Middle frontal gyrus (tissue), 1 donor: ENCODE results near the gene FAM81B.
"Not testable (repeated sequence)": the region's sequence is repeated elsewhere in the genome, so short reads cannot be mapped to it uniquely, and the experiment has no call there.

ENCODE experiments used
- DNase-seq: peaks from one replicate; pipeline ENCODE4 v3.0.0-alpha.2; 2015; ENCODE audit warnings: low spot score; ENCODE audit errors: extremely low spot score

FAM81B gene, protein sequence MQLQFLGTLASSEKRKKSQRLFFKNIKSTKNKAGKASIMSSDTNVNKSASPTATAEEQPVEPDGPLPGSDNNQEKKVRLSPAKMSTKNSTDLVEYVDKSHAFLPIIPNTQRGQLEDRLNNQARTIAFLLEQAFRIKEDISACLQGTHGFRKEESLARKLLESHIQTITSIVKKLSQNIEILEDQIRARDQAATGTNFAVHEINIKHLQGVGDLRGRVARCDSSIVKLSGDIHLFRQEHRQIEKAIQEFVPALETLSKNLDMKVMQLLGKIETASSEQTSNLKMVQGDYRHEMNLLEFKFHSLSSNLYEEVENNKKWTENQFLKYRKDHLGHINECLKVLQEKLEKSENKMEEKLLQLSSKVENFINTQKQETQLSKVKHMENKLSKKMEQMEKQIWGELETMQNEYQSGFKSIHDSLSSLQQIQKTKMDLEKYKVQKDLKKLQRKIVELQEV

DNA sequence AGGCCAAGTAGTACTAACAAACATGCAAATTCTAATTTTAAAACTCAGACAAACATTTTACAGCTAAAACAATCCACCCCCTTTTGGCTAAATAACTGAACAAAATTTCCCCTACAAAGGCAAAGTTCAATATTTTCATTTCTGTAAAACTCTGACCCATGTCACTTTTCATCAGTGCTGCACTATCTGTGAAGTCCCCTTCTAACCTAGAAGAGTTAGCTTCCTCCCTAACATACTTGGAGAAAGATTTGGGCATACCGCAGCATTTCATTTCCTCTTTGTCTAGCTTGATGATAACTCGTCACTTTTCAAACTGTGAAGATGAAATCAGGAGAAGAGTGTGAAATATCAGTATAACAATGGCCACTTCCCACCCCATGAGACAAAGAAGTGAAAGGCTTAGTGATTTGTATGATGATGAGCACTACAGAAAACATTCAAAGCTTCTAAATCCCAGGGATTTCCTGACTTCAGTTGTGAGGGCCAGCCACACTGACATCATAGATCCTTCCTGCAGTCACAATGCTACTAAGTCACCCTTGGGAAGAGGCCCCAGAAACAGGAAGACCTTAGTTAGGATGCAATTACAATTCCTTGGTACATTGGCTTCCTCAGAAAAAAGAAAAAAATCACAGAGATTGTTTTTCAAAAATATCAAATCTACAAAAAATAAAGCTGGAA, at the start of gene FAM81B:
TSS of gene FAM81B (plus strand) at position 555 of the 681 bp plus-strand sequence. CDS start at position 579, 24 bp downstream.
- DNase-seq = no peak

DNA sequence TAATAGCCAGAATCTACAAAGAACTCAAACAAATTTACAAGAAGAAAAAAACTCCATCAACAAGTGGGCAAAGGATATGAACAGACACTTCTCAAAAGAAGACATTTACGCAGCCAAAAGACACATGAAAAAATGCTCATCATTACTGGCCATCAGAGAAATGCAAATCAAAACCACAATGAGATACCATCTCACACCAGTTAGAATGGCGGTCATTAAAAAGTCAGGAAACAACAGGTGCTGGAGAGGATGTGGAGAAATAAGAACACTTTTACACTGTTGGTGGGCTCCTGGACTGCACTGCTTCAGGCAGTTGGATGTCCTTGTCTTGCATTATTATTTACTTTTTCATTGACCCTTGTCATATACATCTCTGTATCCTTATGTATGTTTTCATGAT, 49.7 kb upstream of the FAM81B start:
- DNase-seq = not testable (repeated sequence)

DNA sequence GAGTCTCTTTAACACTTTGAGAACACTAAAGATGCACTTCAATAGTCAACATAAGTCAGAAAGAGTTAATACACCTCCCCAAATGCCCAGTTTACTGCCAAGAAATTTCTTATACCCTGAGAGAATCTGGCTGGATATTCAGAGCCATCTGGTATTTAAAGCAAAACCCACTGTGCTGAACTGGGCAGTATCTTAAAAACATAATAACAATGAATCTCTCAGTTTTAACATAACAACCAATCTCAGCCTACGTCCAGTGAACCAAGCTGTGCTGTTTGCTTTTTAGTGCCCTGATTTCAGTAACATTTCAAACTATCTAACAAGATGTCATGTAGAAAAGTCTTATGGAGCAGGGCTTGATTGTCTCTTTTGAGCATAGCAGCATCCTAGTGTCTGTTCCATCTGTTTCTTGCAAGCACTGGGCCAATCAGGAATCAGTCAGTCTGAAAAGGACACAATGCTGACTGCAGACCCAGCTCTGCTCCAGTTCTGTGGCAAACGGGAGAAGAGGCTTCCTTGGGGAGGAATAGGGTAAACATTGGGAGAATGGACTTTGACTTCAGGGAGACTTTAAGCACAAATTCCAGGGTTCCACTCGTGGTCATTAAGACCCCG, 43.6 kb upstream of the FAM81B start:
- no peak for DNase-seq

DNA sequence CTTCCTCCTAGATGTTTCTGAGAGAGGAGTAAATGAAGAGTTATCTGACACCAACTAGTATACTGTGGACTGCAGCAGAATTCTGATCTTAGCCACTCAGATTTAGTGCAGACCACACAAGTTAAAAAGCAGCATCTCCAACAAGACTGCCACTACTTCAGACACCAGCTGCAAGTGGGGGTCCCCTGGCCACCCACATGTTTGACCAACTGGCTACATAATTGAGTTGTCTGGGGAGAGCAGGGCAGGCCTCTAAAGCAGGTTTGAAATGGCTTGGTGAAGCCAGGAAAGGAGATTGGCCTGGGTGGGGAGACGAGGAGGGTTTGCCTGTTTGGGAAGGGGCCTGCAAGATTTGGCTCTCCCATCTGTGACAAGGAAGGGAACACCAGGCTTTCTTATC, 40.5 kb upstream of the FAM81B start:
- DNase-seq = no peak

DNA sequence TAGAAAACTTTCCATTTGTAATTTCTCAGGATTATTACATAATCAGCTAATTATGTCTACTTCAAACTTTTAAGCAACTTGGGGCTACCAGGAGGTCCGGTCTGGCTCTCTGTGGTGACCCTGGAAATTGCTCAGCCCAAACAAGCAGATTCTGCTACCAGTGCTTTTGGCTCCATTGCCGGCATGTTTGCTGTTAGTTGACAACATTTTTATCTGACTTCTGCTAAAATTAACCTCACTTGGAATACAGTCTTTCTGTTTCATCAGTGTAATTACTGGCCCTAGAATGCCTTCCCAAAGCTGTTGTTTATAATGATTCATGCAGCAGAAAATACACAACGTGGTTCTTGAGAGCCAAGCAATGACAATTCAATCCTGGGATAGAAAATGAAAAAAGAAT, 38.5 kb upstream of the FAM81B start:
- DNase-seq = no peak

DNA sequence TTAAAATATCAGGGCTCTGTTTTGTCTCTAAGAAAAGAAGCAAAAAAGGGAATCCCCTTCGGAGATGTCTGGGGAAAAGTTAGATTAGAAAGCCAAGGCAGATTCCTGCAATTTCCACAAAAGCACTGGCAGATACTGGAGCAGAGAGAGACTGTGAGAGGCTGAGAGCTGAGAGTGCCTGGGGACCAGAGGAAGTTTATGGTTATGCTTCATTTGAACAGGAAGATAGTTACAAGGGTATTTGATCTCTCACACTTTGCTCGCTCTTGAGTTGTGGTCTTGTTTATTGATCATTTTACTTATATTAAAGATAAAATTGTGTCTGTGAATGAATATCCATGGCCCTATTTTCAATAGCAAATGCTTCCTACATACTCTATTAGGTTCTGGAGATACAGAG, 32.8 kb upstream of the FAM81B start:
- DNase-seq = no peak

DNA sequence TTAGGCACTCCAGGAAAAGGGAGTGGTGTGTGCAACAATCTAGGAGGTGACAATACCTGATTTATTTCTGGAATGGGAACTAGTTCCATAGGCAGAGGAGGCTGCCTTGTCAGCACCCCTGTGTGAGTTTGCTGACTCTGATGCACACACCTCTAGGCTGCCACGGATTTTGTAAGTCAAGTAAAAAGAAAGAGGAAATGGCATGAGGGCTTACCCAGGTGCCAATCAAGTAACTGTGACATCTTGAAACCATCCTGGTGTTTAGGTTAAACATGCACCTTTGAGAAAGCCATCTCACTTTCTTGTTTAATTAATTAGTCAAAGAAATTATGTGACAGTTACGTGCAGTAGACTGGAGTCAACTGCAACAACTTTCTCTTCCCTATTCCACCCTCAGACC, 32.3 kb upstream of the FAM81B start:
- no peak for DNase-seq

DNA sequence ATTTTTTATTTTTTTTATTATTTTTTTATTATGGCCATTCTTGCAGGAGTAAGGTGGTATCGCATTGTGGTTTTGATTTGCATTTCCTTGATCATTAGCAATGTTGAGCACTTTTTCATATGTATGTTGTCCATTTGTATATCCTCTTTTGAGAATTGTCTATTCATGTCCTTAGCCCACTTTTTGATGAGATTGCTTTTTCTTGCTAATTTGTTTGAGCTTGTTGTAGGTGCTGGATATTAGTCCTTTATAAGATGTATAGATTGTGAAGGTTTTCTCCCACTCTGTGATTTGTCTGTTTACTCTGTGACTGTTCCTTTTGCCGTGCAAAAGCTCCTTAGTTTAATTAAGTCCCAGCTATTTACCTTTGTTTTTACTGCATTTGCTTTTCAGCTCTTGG, 30.5 kb upstream of the FAM81B start:
- not testable (repeated sequence) for DNase-seq

DNA sequence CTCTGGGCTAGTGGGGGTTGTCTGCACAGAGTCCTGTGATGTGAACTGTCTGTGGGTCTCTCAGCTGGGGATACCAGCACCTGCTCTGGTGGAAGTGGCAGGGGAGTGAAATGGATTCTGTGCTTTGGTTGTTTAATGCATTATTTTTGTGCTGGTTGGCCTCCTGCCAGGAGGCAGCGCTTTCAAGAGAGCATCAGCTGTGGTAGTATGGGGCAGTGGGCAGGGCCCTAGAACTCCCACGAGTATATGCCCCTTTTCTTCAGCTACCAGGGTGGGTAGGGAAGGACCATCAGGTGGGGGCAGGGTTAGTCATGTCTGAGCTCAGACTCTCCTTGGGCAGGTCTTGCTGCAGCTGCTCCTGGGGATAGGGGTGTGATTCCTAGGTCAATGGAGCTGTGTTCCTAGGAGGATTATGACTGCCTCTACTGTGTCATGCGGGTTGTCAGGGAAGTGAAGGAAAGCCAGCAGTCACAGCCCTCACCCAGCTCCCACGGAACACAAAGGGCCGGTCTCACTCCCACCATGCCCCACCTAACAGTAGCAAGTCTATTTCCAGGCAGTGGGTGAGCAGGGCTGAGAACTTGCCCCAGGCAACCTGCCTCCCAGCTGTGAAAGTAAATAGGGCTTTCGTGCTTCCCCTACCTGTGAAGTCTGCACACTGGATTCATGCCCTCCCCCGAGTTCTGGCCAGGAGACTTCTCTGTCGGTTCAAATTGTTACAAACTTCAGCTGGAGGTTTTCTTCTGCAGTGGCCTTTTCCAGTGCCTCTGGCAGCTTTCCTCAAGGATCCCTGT, 25.7 kb upstream of the FAM81B start:
- DNase-seq = no peak

DNA sequence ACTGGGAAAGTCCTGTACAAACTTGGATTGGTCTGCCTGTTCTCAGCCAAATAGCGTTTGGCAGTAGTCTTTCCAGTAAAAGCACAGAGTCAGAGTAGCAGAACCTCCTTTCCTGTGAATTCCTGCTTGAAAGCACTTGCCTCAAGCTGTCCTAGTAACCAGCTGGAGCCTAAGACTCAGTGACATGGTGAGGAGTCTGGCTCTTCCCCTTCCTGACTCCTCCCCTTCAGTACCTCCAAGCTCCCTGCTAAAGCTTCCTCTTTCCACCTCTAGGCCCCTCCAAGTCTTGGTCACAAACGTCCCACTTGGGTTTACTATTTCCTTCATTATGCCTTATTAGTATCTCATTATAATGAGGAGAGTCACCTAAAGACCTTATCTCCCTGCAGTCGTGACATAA, 21.4 kb upstream of the FAM81B start:
- no peak for DNase-seq

DNA sequence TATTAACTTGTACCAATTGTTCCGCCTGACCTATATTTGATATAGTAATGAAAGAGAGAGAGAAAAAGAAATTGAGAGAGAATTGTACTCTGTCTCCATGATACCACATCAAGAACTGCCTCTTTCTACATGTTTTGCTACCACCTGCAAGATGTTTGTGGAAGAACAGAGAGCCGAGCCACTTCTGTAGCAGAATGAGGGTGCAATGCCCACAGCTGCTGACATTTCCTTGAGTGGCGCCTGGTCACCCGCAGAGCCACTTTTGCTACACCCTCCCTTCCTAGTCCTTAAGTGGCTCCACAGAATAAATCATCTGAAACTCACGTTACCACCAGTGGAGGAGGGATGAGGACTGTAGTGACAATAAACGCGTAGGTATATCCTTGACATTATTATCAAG, 17.1 kb upstream of the FAM81B start:
- DNase-seq = no peak

DNA sequence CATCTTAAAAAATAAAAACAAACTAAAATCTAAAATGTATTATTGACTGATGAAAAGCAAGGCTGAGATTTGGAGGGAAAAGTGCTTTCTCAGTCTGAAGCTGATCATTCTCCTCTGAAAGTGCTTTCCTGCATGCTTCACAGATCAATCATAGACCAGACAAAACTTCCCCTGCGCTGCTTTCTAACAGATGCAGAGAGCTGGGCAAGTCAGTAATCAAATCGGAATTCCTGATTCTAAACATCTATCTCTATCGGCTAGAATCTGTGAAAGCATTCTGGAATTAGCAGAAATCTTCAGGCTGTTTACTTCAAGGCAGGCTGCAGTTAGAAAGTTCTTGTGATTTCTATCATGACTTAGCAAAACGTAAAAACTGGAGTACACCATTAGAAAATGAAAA, 15.6 kb upstream of the FAM81B start:
- no peak for DNase-seq

DNA sequence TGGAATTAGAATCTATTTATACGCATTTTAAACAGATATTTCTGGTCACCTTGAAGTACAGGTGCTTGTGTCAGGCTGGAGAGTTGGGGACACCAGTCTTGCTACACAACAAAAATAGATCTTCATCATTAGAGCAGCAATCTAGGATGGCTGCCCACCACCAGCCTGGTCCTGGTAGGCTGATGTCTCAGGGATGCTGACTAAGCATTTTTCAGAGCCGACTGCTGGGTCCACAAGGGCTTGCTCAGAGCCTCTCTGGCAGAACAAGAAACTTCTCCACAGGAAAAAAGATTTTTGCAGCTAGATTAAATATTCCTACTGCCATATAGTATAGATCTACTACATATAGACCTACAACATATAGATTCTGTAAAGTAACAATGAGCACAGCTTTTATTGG, 12.0 kb upstream of the FAM81B start:
- no peak for DNase-seq

DNA sequence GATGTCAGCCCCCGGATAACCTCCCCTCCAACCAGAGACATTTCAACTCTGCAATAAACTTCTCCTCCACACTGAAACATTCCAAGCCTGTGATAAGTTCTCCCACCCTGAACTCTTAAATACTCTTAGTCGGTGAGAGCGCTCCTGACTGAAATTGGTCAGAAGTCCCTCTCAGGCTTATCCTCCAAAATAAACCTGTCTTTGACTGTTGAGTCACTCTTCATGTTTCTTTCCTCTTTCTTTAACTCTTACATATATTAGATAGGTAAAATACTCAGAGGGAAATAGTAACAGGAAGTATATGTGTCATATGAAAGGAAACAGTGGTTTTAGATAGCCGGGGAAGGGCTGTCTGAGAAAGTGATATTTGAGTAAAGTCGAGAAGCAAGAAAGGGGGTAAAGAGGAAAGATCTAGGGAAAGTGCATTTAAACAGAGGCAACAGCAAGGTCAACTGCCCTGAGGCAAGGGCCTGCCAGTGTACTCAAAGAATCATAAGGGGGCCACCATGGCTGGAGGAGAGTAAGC, 11.0 kb upstream of the FAM81B start:
- DNase-seq = no peak

DNA sequence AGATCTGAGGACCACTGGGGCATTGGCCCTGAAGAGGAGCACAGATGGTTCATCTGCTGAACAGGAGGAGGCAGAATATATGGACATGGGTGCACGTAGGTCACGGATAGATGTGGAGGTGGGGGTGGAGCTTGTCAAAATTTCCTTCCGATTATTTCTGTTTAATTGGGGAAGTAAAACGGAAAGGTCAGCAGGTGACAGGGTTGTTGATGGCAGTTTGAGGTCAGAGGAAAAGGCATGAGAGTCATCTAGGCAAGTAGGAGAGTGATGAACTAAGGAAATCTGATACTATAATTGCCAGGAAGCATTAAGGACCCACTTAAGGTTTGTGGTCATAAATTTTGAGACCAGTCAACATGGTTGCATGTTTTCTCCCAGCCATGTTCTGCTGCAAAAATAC, 8.4 kb upstream of the FAM81B start:
- DNase-seq = no peak

DNA sequence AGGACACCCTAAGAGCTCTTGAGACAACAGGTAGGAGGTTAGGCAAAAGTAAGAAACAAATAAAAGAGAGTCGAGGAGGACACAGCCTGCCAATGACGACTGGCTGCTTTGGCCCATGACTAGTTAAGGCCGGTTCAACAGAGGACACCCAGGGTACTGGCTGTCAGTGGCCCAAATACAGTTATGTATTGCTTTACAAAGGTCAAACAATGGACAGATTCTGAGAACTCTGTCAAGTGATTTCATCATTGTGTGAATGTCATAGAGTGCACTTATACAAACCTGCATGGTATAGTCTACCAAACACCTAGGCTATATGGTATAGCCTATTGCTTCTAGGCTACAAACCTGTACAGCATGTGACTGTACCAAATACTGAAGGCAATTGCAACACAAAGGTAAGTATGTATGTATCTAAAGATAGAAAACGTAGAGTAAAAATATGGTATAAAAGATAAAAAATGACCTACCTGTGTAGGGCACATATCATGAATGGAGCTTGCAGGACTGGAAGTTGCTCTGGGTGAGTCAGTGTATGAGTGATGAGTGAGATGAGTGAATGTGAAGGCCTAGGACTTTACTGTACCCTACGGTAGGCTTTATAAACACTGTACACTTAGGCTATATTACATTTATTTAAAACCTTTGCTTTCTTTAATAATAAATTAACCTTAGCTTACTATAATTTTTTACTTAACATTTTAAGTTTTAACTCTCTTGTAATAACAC, 6.5 kb upstream of the FAM81B start:
- DNase-seq = no peak

DNA sequence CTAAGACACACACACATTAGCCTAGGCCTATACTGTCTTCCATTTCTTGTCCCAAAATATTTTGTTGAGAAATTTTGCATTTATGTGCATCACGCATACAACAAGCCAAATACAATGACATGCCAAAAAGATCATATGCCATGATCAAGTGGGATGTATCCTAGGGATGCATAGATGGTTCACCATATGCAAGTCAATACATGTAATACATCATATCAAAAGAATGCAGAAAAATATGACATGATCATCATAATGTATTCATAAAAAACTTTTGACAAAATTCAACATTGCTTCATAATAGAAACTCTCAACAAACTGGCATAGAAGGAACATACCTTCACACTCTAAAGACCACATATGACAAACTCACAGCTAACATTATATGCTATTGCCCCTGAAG, 5.8 kb upstream of the FAM81B start:
- DNase-seq = no peak

DNA sequence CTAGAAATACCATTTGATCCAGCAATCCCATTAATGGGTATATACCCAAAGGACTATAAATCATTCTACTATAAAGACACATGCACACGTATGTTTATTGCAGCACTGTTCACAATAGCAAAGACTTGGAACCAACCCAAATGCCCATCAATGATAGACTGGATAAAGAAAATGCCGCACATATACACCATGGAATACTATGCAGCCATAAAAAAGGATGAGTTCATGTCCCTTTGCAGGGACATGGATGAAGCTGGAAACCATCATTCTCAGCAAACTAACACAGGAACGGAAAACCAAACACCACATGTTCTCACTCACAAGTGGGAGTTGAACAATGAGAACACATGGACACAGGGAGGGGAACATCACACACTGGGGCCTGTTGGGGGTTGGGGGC, 799 bp downstream of the FAM81B start:
- not testable (repeated sequence) for DNase-seq

DNA sequence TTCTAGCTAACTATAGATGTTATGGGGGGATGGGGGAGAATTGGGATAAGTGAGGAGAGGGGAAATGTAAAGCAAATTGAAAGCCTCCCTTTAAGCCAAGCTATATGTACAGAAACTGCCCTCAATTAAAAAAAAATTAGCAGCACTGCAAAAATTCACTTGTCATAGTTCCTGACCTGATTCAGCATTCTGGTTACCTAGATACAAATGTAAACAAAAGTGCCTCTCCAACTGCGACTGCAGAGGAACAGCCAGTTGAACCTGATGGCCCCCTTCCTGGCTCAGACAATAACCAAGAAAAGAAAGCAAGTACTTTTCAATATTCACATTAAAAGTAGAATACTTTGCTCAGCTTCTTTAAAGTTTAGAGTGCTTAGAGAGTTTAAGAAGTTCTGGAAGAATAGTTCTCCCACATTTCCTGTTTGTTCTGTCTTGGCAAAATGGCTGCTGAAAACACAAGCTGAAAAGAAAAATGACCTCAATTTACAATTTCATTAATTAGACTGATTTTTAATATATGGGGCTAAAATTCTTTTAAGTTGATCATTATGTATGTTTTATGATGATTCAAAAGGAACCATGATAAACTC, 1.5 kb downstream of the FAM81B start:
- no peak for DNase-seq

DNA sequence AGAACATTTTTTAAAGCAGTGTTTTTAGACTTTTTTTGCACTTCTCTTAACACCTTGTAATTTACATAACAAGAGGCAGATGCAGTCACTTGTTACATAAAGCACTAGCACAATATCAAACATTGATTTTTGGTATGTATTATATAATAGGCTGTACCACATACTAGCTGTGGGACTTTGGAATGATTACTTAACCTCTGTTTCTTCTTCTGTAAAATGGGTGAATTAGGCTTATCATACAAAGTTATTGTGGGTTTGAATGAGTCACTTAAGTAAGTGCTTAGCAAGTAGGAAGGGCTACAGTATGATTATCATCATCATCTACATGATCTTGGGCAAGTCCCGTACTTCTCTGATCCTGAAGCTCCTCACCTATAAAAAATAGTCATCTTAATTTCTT, 2.1 kb downstream of the FAM81B start:
- DNase-seq = no peak
